Activated CD8-positive, alpha-beta memory T cell treated with anti-CD3 and anti-CD28 coated beads, Interleukin-2, amount 10 ng/mL, durations not matched to agents 7 days and 5 days (primary cell): Measurements from ENCODE around the gene TEAD4. TPM values are rescaled to one million over a fixed set of nuclear protein-coding genes. Genes with fewer than 3 reads are reported as not detected.

Experiments used
- ATAC-seq: fragments of 150-1000 bp; cut with Tn5 transposase; one replicate; pipeline ENCODE4 v1.10.0; 2021; ENCODE audit warnings: moderate library complexity
- CTCF ChIA-PET: fragments of 350-600 bp; sonication (Branson Sonifier 250); formaldehyde crosslinking; loops from one replicate; lab custom pipeline; 2021; ENCODE audit warnings: antibody characterized with exemption; lab: Charles Lee
- DNase-seq: peaks from one replicate; pipeline ENCODE4 v3.0.0-alpha.2; 2020
- H3K27ac Mint-ChIP-seq: one replicate; pipeline ENCODE4 v1.8.0; 2021; ENCODE audit warnings: mild to moderate bottlenecking, mixed read lengths
- H3K27me3 Mint-ChIP-seq: one replicate; pipeline ENCODE4 v1.8.0; 2021; ENCODE audit warnings: mixed read lengths
- H3K36me3 Mint-ChIP-seq: one replicate; pipeline ENCODE4 v1.8.0; 2021; ENCODE audit warnings: mild to moderate bottlenecking, mixed read lengths
- H3K4me1 Mint-ChIP-seq: one replicate; pipeline ENCODE4 v1.8.0; 2021; ENCODE audit warnings: mixed read lengths
- H3K4me3 Mint-ChIP-seq: one replicate; pipeline ENCODE4 v1.8.0; 2021; ENCODE audit warnings: mild to moderate bottlenecking, moderate library complexity, mixed read lengths
- H3K9me3 Mint-ChIP-seq: one replicate; pipeline ENCODE4 v1.8.0; 2022; ENCODE audit warnings: low read depth, mixed read lengths
- total RNA-seq, 2 experiments: library from RNA; stranded (reverse); gene quantifications; one replicate each; pipeline ENCODE4 v1.2.3, GENCODE V29; 2021

The TEAD4 gene
- total RNA-seq, 2 experiments from 2014 or later: 0.44 to 1.6 TPM

DNA sequence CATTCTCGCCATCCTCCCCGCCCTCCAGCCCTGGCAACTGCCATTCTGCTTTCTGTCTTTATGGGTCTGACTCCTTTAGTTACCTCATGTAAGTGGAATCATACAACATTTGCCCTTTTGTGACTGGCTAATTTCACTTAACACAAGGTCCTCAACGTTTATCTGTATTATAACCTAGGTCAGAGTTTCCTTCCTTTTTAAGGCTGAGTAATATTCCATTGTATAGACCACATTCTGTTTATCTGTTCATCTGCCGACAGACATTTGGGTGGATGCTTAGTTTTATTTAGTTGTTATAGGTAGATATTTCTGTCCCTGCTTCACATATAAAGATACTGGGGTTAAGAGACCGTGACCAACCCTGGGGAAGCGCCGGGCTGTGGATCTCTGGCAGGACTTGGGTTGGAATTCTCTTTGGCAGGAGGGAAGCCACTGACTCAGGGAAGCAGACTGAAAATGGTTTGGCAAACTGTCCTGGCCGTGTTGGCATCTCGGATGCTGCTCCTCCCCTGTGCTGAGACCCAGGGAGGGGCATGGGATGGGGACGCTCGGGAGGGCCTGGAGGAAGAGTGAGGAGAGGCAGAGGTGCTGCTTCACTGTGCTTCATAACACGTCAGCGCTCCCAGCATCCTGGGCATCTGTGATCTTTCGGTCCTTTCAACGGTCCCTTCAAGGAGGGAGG, 38.9 kb downstream of the TEAD4 start:
- Mint-ChIP-seq H3K27ac (no peak overlapping the region), H3K4me3 (no peak overlapping the region), H3K27me3 (no peaks in the 10 kb centered on the region), H3K36me3 (no peaks in the 10 kb centered on the region), H3K4me1 (no peaks in the 10 kb centered on the region), H3K9me3 (no peaks in the 10 kb centered on the region)
- DNase-seq: no peak
- CTCF ChIA-PET: no interaction called here
- ATAC-seq: no peak

DNA sequence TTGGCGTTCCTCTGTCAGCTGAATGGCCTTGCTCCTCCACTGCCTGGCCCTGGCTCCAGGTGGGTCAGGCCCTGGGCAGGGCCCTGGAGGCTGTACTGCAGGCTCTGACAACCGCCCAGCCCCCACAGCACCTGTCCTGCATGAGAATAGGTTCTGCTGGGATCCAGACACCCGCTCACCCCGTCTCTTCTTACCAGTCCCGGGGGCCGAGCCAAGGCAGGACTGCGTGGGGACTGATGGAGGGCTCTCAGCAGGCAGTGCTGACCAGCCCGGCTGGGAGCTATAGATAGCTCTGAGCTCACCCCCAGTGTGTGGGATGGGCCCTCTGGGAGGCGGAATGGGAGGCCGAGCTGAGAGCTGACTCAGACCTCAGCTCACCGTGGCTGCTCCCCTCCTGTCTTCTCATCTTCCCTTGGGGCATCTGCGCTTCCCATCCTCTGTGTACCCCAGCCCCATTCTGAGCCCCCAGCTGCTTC, 39.6 kb downstream of the TEAD4 start:
- no peaks in the 10 kb centered on the region for H3K9me3 Mint-ChIP-seq
- DNase-seq: no peak

DNA sequence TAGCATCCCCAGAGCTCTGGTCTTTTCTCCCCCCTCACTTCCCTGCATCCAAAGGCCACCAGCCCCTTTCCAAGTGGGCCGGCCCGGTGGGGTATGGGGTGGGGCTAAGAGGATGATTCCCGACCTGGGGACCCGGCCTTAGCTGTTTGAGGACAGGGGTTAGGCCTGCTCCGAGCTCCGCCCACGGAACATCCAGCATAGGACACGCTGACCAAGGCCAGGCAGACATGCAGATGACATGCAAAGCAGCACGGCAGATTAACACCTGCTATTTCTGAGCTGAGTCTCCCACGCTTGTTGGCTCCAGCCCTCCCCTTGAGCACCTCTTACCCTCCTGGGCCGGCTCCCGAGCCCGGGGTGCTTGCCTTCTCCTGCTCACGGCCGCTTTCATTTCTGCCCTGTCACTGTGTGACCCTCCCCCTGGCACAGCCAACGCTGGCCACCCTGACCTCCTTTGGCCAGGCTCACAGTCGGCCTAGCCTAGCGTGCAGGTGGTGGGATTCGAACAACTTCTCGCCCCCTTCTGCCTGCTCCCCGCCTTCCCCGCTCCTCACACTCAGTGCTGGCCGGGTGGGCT, 40.2 kb downstream of the TEAD4 start:
- H3K27ac Mint-ChIP-seq: no peak overlapping the region
- CTCF ChIA-PET: no interaction called here
- no peaks in the 10 kb centered on the region for H3K9me3 Mint-ChIP-seq
- H3K4me3 Mint-ChIP-seq: no peak overlapping the region
- no peaks in the 10 kb centered on the region for H3K27me3 Mint-ChIP-seq
- no peaks in the 10 kb centered on the region for H3K4me1 Mint-ChIP-seq
- ATAC-seq (no peak), DNase-seq (no peak)
- H3K36me3 Mint-ChIP-seq: no peaks in the 10 kb centered on the region

More for the DNA sequence above, 39.6 kb downstream of the TEAD4 start:
- H3K4me3 Mint-ChIP-seq: no peak overlapping the region
- no peak overlapping the region for H3K27ac Mint-ChIP-seq
- H3K27me3 Mint-ChIP-seq: no peaks in the 10 kb centered on the region
- ATAC-seq: no peak
- CTCF ChIA-PET: no interaction called here
- H3K4me1 Mint-ChIP-seq: no peaks in the 10 kb centered on the region
- no peaks in the 10 kb centered on the region for H3K36me3 Mint-ChIP-seq

DNA sequence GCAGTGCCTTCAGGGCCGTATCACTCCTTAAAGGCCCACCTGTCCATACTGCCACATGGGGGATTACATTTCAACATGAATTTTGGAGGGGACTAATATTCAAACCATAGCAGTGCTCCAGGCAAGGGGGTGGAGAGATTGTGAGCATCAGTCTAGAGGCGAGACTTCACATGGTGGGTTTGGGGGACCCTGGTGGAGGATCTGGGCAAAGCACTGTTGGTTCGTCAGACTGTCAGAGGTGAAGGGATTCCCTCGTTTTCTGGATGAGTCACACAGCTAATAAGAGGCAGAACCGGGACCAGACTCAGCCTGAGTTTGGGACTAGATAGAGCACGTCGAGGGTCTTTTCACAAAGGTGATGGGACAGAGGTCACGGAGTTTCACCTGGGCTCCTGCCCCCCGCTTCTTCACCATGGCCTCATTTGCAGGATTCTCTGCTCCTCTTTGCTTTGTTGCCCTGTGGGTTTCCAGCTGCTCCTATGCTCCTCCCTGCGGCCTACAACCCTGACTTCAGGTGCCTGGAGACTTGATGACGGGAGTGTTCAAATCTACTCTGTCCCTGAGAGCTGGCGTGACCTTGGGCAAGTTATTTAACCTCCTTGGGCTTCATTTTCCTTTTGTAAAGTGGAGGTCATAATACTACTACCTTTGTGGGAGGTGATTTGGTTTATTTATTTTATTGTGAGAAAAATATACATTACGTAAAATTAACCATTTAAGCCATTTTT, 41.5 kb downstream of the TEAD4 start:
- no peak for DNase-seq
- no peaks in the 10 kb centered on the region for H3K27me3 Mint-ChIP-seq
- CTCF ChIA-PET: no interaction called here
- no peak overlapping the region for H3K27ac Mint-ChIP-seq
- H3K4me3 Mint-ChIP-seq: no peak overlapping the region
- H3K36me3 Mint-ChIP-seq: no peaks in the 10 kb centered on the region
- no peaks in the 10 kb centered on the region for H3K9me3 Mint-ChIP-seq
- no peak for ATAC-seq
- no peaks in the 10 kb centered on the region for H3K4me1 Mint-ChIP-seq

DNA sequence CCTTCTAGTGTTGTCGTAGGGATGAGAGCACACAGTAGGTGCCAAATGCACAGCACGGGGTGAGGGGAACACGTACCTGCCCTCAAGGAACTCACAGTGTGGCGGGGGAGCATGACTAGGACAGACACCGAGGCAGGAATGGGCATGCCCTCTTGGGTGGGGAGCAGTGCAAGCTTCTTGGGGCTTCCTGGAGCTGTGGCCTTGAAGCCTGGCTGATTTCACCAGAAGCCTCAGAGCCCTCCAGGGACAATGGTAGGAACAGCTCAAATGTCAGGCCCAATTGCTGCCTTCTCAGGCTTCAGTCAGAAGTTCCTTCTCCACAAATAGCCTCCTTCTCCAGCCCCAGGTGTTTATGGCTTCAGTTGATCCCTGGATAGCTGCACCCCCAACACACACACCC, 43.4 kb downstream of the TEAD4 start:
- DNase-seq: no peak
- no peak for ATAC-seq
- Mint-ChIP-seq H3K27me3 (no peaks in the 10 kb centered on the region), H3K4me3 (no peak overlapping the region), H3K9me3 (no peaks in the 10 kb centered on the region), H3K4me1 (no peaks in the 10 kb centered on the region), H3K36me3 (no peaks in the 10 kb centered on the region), H3K27ac (no peak overlapping the region)
- CTCF ChIA-PET: interaction anchor here (1.6 kb wide), 1 partner anchor 149 kb away, joined by 4 read pairs; no protein-coding TSS in a partner anchor

DNA sequence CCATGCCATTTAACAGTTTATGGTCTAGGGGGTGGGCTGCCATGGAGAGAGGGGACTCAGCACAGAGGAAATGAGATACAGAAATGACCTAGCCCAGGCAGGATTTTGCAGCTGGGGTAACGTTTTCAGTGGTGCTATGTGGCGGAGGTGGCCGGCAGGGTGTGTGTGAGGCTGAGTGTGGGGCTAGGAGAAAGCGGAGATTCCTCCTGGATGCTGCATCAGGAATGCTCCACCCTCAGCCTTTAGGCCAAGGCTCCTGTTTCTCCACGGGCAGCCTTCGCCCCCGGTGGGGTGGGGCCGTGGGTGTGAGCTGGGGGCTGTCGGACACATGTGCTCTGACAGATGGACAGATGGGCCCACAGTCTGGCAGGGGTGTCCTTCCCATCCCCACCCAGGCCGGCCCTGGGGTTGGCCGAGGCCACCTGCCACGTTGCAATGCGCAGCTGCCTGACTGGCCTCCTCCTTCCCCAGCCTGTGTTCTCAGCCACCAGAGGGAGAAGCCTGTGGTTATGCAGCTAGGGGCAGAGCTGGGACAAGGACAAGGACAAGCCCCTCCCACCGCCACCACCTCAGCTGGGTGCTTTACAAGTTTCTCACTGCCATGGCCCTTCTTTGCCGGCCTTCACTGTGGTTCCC, 44.3 kb downstream of the TEAD4 start:
- CTCF ChIA-PET: interaction anchor here (1.6 kb wide), 1 partner anchor 150 kb away, joined by 4 read pairs; no protein-coding TSS in a partner anchor
- H3K36me3 Mint-ChIP-seq: no peaks in the 10 kb centered on the region
- H3K9me3 Mint-ChIP-seq: no peaks in the 10 kb centered on the region
- H3K4me3 Mint-ChIP-seq: no peak overlapping the region
- H3K27ac Mint-ChIP-seq: no peak overlapping the region
- ATAC-seq: no peak
- no peaks in the 10 kb centered on the region for H3K27me3 Mint-ChIP-seq
- DNase-seq: no peak
- H3K4me1 Mint-ChIP-seq: no peaks in the 10 kb centered on the region

DNA sequence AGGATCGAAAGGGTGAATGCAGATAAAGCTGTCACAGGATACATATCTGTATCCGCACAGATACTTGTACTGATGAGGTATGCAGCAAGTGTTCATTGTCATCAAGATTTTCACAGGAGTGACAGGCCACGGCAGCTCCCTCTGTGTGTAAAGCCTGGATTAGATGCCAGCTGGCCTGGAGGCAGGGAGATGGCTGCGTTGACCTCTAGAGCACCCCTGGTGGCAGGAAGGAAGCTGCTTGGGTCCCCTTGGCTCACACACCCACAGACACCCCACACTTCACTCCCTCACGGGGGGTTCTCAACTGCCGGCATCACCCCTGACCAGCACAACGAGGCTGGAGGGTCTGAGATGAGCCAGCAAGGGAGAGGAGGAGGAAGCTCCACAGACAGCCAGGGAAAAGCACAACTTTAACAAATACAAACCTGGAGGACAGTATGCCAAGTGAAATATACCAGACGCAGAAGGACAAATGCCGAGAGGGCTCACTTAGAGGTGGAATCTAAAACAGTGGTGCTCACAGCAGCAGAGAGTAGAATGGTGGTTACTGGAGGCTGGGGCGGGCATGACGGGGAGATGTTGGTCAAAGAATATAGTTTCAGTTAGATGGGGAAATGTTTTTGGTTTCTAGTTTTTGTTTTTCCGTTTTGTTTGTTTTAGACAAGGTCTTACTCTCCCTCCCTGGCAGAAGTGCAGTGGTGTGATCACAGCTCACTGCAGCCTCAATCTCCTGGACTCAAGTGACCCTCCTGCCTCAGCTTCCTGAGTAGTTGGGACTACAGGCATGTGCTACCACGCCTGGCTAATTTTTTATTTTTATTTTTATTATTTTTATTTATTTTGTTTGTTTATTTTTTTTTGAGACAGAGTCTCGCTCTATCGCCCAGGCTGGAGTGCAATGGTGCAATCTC, 45.7 kb downstream of the TEAD4 start:
- no peaks in the 10 kb centered on the region for H3K36me3 Mint-ChIP-seq
- no peaks in the 10 kb centered on the region for H3K4me1 Mint-ChIP-seq
- H3K27me3 Mint-ChIP-seq: no peaks in the 10 kb centered on the region
- CTCF ChIA-PET: no interaction called here
- H3K4me3 Mint-ChIP-seq: no peak overlapping the region
- H3K27ac Mint-ChIP-seq: no peak overlapping the region
- DNase-seq: no peak
- ATAC-seq: no peak
- no peaks in the 10 kb centered on the region for H3K9me3 Mint-ChIP-seq

DNA sequence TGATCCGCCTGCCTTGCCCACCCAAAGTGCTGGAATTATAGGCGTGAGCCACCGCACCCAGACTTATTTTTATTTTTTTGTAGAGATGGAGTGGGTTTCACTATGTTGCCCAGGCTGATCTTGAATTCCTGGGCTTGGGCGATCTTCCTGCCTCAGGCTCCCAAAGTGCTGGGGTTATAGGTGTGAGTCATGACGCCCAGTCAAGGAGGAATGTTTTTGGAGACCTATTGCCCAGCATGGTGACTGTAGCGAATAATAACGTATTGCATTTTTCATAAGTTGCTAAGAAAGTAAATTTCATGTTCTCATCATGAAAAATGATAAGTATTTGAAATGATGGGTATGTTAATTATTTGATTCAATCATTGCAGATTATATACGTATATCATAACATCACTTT, 46.5 kb downstream of the TEAD4 start:
- no peak overlapping the region for H3K4me3 Mint-ChIP-seq
- H3K4me1 Mint-ChIP-seq: no peaks in the 10 kb centered on the region
- H3K27ac Mint-ChIP-seq: no peak overlapping the region
- no peak for DNase-seq
- H3K9me3 Mint-ChIP-seq: no peaks in the 10 kb centered on the region
- no peaks in the 10 kb centered on the region for H3K27me3 Mint-ChIP-seq
- no peak for ATAC-seq
- CTCF ChIA-PET: no interaction called here
- no peaks in the 10 kb centered on the region for H3K36me3 Mint-ChIP-seq

DNA sequence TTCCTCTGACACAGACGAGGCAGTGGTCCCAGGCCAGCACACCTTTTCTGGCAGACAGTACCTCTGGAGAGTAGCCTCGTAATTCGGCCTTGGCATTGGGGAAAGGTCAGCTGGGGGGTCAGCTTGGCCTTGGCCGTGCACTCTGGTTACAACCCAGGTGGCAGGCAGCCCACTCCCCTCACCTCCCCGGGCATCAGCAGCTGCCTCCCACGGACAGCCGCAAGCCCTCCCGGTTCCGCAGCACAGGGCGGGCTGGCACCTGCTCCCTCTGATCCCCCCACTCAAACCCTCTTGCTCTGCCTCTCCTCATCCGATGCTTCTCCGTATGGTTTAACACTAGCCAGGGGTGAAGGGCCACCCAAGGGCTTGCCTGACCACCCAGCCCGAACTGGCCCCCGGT, 50.6 kb downstream of the TEAD4 start:
- H3K9me3 Mint-ChIP-seq: no peaks in the 10 kb centered on the region
- CTCF ChIA-PET: no interaction called here

DNA sequence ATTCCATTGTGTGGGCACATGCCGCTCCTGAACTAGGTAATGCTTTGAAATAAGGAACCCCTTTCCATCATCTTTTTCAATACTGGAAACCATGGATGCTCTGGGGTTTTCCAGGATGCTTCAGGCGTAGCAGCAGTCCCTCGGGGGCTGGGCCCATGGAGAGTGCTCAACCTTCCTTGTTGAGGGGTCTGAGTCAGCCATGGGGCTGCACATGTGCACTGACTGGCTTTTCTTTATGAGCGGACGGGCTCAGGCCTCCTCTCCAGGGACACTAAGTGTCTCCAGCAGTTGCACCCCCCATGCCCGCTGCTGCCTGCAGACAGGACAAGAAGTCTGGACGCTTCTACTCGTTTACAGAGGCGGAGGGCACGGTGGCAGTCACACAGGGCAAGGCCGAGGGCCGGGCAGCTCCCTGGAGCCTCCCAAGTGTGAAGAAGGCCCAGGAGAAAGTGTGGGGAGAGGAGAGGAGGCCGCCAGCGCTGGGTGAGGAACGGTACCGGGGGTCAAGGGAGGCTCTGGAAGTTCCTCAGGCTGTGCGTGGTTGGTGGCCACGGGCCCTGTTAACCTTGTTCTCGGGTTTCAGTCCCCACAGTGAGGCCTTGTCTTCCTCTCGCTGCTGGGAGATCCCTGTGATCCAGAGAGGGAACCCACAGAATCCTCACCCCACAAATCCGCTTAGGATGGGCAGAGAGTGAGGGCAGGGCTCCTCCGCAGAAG, 51.2 kb downstream of the TEAD4 start:
- CTCF ChIA-PET: no interaction called here
- Mint-ChIP-seq H3K27me3 (no peaks in the 10 kb centered on the region), H3K36me3 (no peaks in the 10 kb centered on the region), H3K4me1 (no peaks in the 10 kb centered on the region), H3K4me3 (no peak overlapping the region), H3K27ac (no peak overlapping the region), H3K9me3 (no peaks in the 10 kb centered on the region)
- ATAC-seq: no peak
- no peak for DNase-seq

More for the DNA sequence above, 50.6 kb downstream of the TEAD4 start:
- ATAC-seq: no peak
- H3K27ac Mint-ChIP-seq: no peak overlapping the region
- H3K27me3 Mint-ChIP-seq: no peaks in the 10 kb centered on the region
- H3K36me3 Mint-ChIP-seq: no peaks in the 10 kb centered on the region
- H3K4me1 Mint-ChIP-seq: no peaks in the 10 kb centered on the region
- no peak overlapping the region for H3K4me3 Mint-ChIP-seq
- DNase-seq: no peak

DNA sequence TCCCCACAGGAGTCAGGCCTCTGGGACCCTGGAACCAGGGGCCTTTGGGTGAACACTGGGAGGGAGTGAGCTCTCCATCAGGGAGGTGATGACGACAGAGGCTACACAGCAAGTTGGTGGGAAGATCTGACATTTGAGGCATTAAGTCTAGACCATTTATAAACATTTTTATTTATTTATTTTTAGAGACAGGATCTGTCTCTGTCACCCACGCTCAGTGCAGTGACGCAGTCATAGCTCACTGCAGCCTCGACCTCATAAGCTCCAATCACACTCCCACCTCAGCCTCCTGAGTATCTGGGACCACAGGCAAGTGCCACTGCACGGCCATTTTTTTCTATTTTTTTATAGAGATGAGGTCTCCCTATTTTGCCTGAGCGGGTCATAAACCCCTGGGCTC, 53.6 kb downstream of the TEAD4 start:
- Mint-ChIP-seq H3K4me1 (no peaks in the 10 kb centered on the region), H3K27me3 (no peaks in the 10 kb centered on the region), H3K36me3 (no peaks in the 10 kb centered on the region), H3K27ac (no peak overlapping the region), H3K4me3 (no peak overlapping the region), H3K9me3 (no peaks in the 10 kb centered on the region)
- DNase-seq: no peak
- no peak for ATAC-seq
- CTCF ChIA-PET: no interaction called here

DNA sequence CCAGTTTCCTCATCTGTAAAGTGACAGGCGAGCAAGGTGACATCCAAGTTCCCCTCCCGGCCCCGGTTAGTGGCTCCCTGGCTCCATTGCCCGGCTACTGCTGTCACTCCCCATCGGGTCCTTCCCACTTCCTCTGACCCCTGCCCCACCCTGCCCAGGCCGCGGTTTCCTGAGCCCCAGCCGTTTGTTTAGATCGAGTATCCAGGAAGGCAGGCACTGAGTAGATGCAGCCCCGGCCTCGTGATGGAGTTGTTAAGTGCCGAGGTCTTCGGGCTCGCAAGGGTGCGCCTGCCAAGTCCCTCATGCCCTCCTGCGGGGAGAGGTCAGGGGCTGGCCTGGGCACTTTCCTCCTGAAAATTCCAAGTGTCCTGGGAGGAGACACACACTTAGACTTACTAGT, 55.4 kb downstream of the TEAD4 start:
- ATAC-seq: no peak
- no peaks in the 10 kb centered on the region for H3K9me3 Mint-ChIP-seq
- DNase-seq: no peak
- H3K27me3 Mint-ChIP-seq: no peaks in the 10 kb centered on the region
- CTCF ChIA-PET: no interaction called here
- H3K27ac Mint-ChIP-seq: no peak overlapping the region
- no peaks in the 10 kb centered on the region for H3K36me3 Mint-ChIP-seq
- H3K4me3 Mint-ChIP-seq: no peak overlapping the region
- no peaks in the 10 kb centered on the region for H3K4me1 Mint-ChIP-seq
